NT2/D1 (cell line): ENCODE data around the gene ATP6AP2.
"Not testable (repeated sequence)": the region's sequence is repeated elsewhere in the genome, so short reads cannot be mapped to it uniquely, and the experiment has no call there.

Experiments
- DNase-seq: peaks from one replicate; pipeline ENCODE4 v3.0.0-alpha.2; 2011; ENCODE audit warnings: low read depth, low spot score
- H3K27me3 ChIP-seq: 2 replicates; pipeline ENCODE4 v1.6.0; 2011; ENCODE audit warnings: mild to moderate bottlenecking; ENCODE audit not compliant: insufficient read length, insufficient read depth
- H3K36me3 ChIP-seq: 2 replicates; pipeline ENCODE4 v1.6.1; 2011; ENCODE audit warnings: mild to moderate bottlenecking, low read length, mixed read lengths; ENCODE audit not compliant: insufficient read depth, insufficient read length
- H3K4me1 ChIP-seq: 2 replicates; pipeline ENCODE4 v1.5.1; 2011; ENCODE audit not compliant: insufficient read depth, insufficient read length
- H3K4me3 ChIP-seq: 2 replicates; pipeline ENCODE4 v1.5.1; 2011; ENCODE audit warnings: low read depth; ENCODE audit not compliant: insufficient read length
- H3K9ac ChIP-seq: 2 replicates; pipeline ENCODE4 v1.6.0; 2011; ENCODE audit warnings: low read depth; ENCODE audit not compliant: insufficient read length
- H3K9me3 ChIP-seq: 2 replicates; pipeline ENCODE4 v1.5.1; 2011; ENCODE audit warnings: mild to moderate bottlenecking, low read length; ENCODE audit not compliant: insufficient read depth
- SUZ12 ChIP-seq: IDR thresholded peaks from 2 replicates; pipeline ENCODE4 v1.6.1; 2011; ENCODE audit not compliant: insufficient read length, insufficient read depth; ENCODE audit errors: extremely low read depth
- YY1 ChIP-seq: IDR thresholded peaks from 2 replicates; pipeline ENCODE4 v1.6.1; 2011; ENCODE audit not compliant: insufficient read length, insufficient read depth
- ZNF274 ChIP-seq: IDR thresholded peaks from 2 replicates; pipeline ENCODE4 v1.6.1; 2011; ENCODE audit warnings: mild to moderate bottlenecking, low read depth, low read length

Gene ATP6AP2

GRCh38 chrX:40563784-40564183 lies 17.0 kb upstream of the ATP6AP2 start:
- Histone ChIP-seq H3K9ac (no peak overlapping the region), H3K9me3 (no peaks in the 10 kb centered on the region), H3K27me3 (no peaks in the 10 kb centered on the region), H3K4me1 (no peaks in the 10 kb centered on the region), H3K36me3 (no peaks in the 10 kb centered on the region), H3K4me3 (no peak overlapping the region)
- no peak for TF ChIP-seq YY1
- TF ChIP-seq SUZ12, result no peak
- no peak for TF ChIP-seq ZNF274
- DNase-seq, result no peak

GRCh38 chrX:40564447-40564846 lies 16.3 kb upstream of the ATP6AP2 start:
- no peak overlapping the region for H3K4me3 ChIP-seq
- H3K36me3 ChIP-seq, result no peaks in the 10 kb centered on the region
- DNase-seq, result no peak
- TF ChIP-seq ZNF274 (no peak), SUZ12 (no peak), YY1 (no peak)
- no peak overlapping the region for H3K9ac ChIP-seq
- H3K27me3 ChIP-seq, result no peaks in the 10 kb centered on the region
- no peaks in the 10 kb centered on the region for H3K4me1 ChIP-seq
- H3K9me3 ChIP-seq, result no peaks in the 10 kb centered on the region

GRCh38 chrX:40570346-40571093 lies 10.2 kb upstream of the ATP6AP2 start:
- H3K36me3 ChIP-seq, result no peaks in the 10 kb centered on the region
- DNase-seq, result no peak
- no peak overlapping the region for H3K9ac ChIP-seq

GRCh38 chrX:40571164-40571563 lies 9.6 kb upstream of the ATP6AP2 start:
- H3K27me3 ChIP-seq, H3K9me3 ChIP-seq, DNase-seq, H3K4me1 ChIP-seq, H3K9ac ChIP-seq, H3K4me3 ChIP-seq, H3K36me3 ChIP-seq: not testable (repeated sequence)

More at GRCh38 chrX:40570346-40571093, 10.2 kb upstream of the ATP6AP2 start:
- no peaks in the 10 kb centered on the region for H3K9me3 ChIP-seq
- H3K27me3 ChIP-seq, result no peaks in the 10 kb centered on the region
- H3K4me1 ChIP-seq, result no peaks in the 10 kb centered on the region
- H3K4me3 ChIP-seq, result no peak overlapping the region
- TF ChIP-seq YY1 (no peak), ZNF274 (no peak), SUZ12 (no peak)

GRCh38 chrX:40571600-40571999 lies 9.2 kb upstream of the ATP6AP2 start:
- no peak for DNase-seq
- Histone ChIP-seq H3K4me1 (no peaks in the 10 kb centered on the region), H3K9ac (no peak overlapping the region), H3K27me3 (no peaks in the 10 kb centered on the region), H3K9me3 (no peaks in the 10 kb centered on the region), H3K4me3 (no peak overlapping the region), H3K36me3 (no peaks in the 10 kb centered on the region)
- TF ChIP-seq ZNF274 (no peak), SUZ12 (no peak), YY1 (no peak)

- Histone ChIP-seq H3K9me3 (no peaks in the 10 kb centered on the region), H3K4me1 (no peaks in the 10 kb centered on the region), H3K9ac (no peak overlapping the region), H3K27me3 (no peaks in the 10 kb centered on the region), H3K36me3 (no peaks in the 10 kb centered on the region), H3K4me3 (no peak overlapping the region)
- no peak for DNase-seq
- TF ChIP-seq ZNF274, result no peak
Measured at GRCh38 chrX:40573763-40574162, 7.0 kb upstream of the ATP6AP2 start.

- not testable (repeated sequence) for H3K9ac ChIP-seq, H3K4me1 ChIP-seq, DNase-seq, H3K4me3 ChIP-seq, H3K9me3 ChIP-seq, H3K36me3 ChIP-seq, H3K27me3 ChIP-seq
Measured at GRCh38 chrX:40575411-40575810, 5.4 kb upstream of the ATP6AP2 start.

- no peaks in the 10 kb centered on the region for H3K27me3 ChIP-seq
- no peaks in the 10 kb centered on the region for H3K36me3 ChIP-seq
- DNase-seq, result no peak
- no peak for TF ChIP-seq SUZ12
- no peaks in the 10 kb centered on the region for H3K4me1 ChIP-seq
- H3K4me3 ChIP-seq, result no peak overlapping the region
- H3K9ac ChIP-seq, result no peak overlapping the region
- no peaks in the 10 kb centered on the region for H3K9me3 ChIP-seq
Measured at GRCh38 chrX:40576291-40576690, 4.5 kb upstream of the ATP6AP2 start.
